ENCODE data around the gene GDF15.

GRCh38 chr19:18390065-18390907 lies 4.3 kb downstream of the GDF15 start:
- TF ChIP-seq CTCF (conservative IDR thresholded peaks at IDR 0.05; ENCODE audit: low read length) (no peak), EZH2phosphoT487 (IDR thresholded peaks at IDR 0.05; ENCODE audit: borderline replicate concordance) (no peak)

All from Loucy (cell line).